HG02885 (cell line): Measurements from ENCODE around the gene CCNJL.

Source experiments
- ATAC-seq: cut with Tn5 transposase; IDR thresholded peaks from one replicate; pipeline ENCODE4 v1.9.1; 2021; ENCODE audit warnings: mild to moderate bottlenecking; ENCODE audit not compliant: unreplicated experiment, poor library complexity

Gene CCNJL

DNA sequence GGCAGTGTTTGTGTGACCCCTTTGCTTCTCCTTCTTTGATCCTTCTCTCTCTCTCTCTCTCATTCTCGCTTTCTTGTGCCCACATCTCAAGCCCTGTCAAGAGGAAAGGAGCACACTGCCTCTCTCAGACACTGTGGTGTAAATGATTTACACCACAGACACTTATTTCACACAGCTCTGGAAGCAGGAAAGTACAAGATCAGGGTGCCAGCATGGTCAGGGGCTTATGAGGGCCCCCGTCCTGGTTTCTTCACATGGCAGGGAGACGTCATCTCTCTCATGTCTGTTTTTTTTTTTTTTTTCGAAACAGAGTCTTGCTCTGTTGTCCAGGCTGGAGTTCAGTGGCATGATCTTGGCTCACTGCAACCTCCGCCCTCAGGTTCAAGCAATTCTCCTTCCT is 76.6 kb downstream of the CCNJL start:
- no peak for ATAC-seq

GRCh38 chr5:160233215-160233614 is 79.1 kb downstream of the CCNJL start:
- ATAC-seq, result no peak

GRCh38 chr5:160231783-160232342 is 80.5 kb downstream of the CCNJL start:
- peak; percentile 53 for ATAC-seq

DNA sequence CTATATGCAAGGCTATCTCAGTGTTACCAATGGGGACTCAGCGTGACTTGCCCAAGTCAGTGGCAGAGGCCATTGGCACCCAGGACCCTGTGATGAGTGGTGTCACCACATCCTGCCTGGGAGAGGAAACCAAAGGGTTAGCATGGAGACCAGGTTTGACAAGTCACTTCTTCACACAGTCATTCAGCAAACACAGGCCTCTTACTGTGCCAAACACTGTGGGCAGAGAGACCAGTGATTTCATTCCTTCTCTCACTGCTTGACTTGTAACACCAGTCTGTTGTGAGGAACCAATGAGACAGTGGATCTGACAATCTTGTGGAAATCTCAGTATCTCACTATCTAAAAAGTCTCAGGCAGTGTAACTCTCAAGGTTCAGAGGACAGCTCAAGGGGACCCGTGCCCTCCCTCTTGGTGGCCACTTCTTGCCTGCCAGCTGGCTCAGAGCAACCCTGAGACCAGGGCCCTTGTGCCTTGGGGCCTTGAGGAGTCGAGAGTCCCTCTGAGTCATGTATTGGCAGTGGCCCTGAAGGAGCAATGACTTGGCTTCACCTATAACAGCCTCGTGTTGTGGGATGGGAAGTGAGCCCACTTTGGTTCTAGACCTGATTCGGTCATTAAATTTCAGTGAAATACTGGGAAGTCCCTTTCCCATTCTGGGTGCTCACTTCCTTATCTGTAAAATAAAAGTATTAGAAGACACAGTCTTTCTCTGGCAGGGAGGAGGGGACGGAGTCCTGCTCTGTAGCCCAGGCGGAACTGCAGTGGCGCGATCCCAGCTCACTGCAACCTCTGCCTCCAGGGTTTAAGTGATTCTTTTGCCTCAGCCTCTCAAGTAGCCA is 81.5 kb downstream of the CCNJL start:
- peak; percentile 57 for ATAC-seq

GRCh38 chr5:160229190-160229742 is 83.1 kb downstream of the CCNJL start, which contains the start of gene FABP6:
Gene FABP6, plus strand, starts transcription at chr5:160229506. Its CDS starts 52 bp downstream, at chr5:160229558.
- no peak for ATAC-seq

DNA sequence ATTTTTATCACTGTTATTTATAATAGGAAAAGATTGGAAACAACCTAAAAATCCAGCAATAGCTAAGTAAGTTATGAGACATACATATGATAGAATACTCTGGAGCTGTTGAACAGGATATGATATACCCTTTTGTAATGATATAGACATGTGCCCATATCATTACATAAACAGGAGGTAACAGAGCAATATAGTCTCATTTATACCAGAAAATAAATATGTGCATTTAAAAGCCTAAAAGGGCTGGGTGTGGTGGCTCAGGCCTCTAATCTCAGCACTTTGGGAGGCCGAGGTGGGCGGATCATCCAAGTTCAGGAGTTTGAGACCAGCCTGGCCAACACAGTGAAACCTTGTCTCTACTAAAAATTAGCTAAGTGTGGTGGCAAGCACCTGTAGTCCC is 85.4 kb downstream of the CCNJL start:
- no peak for ATAC-seq

DNA sequence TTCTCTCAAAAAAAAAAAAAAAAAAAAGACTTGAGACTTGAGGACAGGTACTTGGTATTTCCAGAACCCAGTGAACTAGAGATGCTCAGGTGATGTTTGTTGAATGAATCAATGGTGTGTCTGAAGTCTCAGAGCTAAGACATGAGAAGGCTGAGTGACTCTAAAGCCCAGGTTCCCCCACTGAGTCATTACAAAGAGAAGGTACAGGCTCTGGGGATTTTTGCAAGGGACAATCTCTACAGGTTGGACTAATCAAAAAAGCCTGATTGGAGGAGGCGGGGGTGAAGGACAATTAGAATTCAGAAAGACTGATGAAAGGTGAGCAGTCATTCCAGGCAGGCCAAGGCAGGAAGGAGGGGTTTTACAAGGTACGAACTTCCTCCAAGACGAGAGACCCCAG is 91.3 kb downstream of the CCNJL start:
- peak; percentile 64 for ATAC-seq

DNA sequence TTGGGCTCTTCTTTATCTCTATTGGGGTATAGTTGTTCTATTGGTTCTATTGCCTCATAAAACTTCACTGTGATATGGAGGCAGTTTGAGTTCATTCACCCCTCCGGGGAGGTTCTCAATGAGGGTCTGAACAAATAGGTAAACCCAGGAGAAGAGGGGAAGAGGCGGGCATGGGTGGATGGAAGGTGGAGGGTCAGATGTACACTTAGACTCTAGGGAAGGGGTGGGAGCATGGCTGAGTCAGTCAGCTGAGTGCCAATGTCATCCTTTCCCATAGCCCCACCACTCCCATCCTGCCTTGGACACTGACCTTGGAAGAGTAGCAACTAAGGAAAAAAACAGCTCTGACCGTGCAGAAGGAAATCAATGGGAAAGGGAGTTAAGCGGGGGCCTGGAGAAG is 93.0 kb downstream of the CCNJL start:
- ATAC-seq, result no peak

DNA sequence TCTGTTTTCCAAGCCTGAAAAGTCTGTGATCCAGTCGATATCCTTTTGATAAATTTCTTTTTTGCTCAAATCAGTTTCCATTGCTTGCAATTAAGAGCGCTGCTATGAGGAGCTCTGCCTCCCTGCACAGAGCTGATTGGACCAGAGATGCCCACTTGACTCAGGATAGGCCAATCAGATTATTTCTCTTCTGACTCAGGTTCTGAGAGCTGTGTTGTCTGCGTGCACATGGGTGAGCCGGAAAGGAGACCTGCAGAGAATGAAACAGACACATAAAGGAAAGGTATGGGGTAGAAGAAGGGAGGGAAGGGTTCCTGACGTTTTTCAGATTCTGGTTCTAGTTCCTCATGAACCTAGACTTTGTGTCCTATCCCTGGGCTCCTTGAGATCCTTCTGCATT is 98.8 kb downstream of the CCNJL start:
- ATAC-seq, result no peak

DNA sequence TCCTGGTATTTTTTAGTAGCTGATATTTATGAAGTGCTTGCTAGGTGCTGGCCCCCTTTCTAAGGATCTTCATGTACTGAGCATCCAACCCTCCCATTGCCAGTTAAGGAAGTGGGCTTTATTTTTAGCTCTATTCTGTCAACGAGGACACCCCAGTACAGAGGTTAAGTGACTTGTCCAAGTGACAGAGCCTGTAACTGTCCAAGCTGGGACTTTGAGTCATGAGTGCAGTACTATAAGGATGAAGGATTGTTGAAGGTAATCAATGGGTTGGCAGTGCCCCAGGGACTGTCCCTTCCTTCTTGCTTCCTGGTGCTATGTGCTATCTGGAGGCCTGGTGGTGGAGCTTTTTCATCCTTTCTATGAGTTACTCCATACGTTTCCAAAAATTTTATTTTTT is 101.0 kb downstream of the CCNJL start:
- no peak for ATAC-seq

DNA sequence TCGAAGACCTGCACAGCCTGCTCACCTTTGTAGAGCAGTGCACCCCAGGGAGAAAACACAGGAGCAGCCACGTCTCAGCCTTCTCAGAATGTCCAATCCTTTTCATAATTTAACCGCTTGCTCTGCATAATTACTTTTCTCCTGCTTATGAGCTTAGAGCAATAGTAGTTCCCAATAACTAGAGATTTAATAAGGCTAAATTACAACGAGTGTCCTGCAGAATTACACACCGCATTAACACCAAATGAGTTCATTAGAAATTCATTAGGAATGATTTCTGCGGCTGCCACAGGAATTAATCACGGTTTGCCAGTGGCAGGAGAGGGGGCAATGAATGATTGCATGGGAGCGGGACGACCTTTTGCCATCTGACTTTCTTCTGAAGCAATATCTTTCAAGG is 101.8 kb downstream of the CCNJL start:
- no peak for ATAC-seq

DNA sequence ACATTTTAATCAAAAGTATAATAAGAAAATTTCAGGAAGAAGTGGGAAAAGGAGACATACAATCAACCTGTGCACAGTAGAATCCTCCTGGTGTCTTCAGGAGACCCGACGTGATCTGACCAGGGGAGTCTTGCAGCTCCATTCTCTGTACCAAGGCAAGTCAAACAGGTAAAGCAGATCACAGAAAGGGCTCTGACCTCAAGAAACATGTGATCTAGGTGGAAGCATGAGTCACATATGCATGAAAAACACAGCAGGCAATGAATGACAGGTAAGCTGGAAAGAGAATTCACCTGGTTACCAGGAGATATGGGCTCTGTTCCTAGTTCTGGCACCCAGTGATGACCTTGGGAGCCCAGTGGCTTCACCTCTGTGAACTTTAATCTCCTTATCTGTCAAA is 102.4 kb downstream of the CCNJL start:
- ATAC-seq, result no peak

DNA sequence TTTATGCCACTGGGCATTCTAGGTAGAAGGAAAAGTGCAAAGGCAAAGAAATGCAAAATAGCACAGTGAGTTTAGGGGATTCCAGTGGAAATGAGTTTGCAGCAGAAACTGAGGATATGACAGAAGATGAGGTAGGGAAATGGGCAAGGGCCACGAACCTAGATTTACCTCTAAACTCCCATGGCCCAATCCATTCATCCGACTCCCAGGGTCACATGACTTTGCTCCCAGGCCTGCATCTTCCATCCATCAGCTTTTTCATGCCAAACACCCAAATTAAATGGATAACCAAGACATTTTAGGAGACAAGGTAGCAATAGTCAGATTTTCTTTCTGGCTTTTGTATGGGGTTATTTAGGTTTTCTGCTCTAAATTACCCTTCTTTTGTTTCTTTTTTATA is 105.3 kb downstream of the CCNJL start:
- ATAC-seq, result no peak
